HCT116 (cell line): ENCODE results near the gene SND1. TPM values are rescaled to one million over a fixed set of nuclear protein-coding genes. Genes with fewer than 3 reads are reported as not detected.

Experiments used
- ATAC-seq: fragments of 200-7000 bp; cut with Tn5 transposase; 2 replicates; pipeline ENCODE4 v1.9.1; 2020; ENCODE audit warnings: mild to moderate bottlenecking, moderate library complexity
- BruUV-seq: library from RNA; stranded (reverse); fragments of 400-500 nt; replicated peaks from 2 replicates; lab custom pipeline; 2021; lab: Mats Ljungman, UMichigan
- CTCF ChIA-PET: fragments of 300-600 bp; sonication (Branson Sonifier 250); formaldehyde crosslinking; loops from one replicate; lab custom pipeline; 2021; ENCODE audit warnings: antibody characterized with exemption; lab: Charles Lee
- POLR2A ChIA-PET: fragments of 300-600, 350-600 bp; sonication (Branson Sonifier 250); formaldehyde crosslinking; loops from one replicate; lab custom pipeline; 2021; ENCODE audit warnings: antibody characterized with exemption; lab: Charles Lee
- RAD21 ChIA-PET, 2 experiments: fragments of 300-600 bp; sonication (Branson Sonifier 250); formaldehyde crosslinking; loops; one replicate each; lab custom pipeline; 2023; ENCODE audit warnings: low total read pairs in 2 of 2; ENCODE audit not compliant: uncharacterized antibody in 2 of 2, unreplicated experiment in 2 of 2, low non-redundant PET in 1 of 2; lab: Charles Lee
- DNase-seq: peaks from one replicate; pipeline ENCODE4 v3.0.0-alpha.2; 2010; ENCODE audit warnings: low read depth, low spot score
- H2AFZ ChIP-seq: fragments of 200-600 bp; shearing (Covaris generic), sonication (generic); 2 replicates; pipeline ENCODE4 v1.6.1; 2017; ENCODE audit warnings: low read depth, mixed run types, mixed read lengths, antibody characterized with exemption, low read length; ENCODE audit not compliant: poor library complexity, severe bottlenecking
- H3K27ac ChIP-seq: 2 replicates; pipeline ENCODE4 v1.5.1; 2012; ENCODE audit warnings: low read depth, low read length
- H3K27me3 ChIP-seq: fragments of 200-600 bp; sonication (generic); 2 replicates; pipeline ENCODE4 v1.6.1; 2016; ENCODE audit warnings: mixed run types, low read length, mixed read lengths; ENCODE audit not compliant: insufficient read depth
- H3K36me3 ChIP-seq, 2 experiments: fragments of 200-500 bp in 1 of 2; fragments of 200-600 bp in 1 of 2; sonication (Bioruptor generic) in 1 of 2; sonication (generic) in 1 of 2; 2 replicates each; pipeline versions ENCODE4 v1.5.1 to v1.6.1; 2014 to 2016; ENCODE audit warnings: low read length in 2 of 2, inconsistent platforms in 1 of 2, mixed read lengths in 1 of 2, mixed run types in 1 of 2; ENCODE audit not compliant: insufficient read depth in 2 of 2, control insufficient read depth in 1 of 2
- H3K4me1 ChIP-seq, 2 experiments: fragments of 200-600 bp in 1 of 2; sonication (generic) in 1 of 2; 2 replicates each; pipeline versions ENCODE4 v1.5.1 to v1.6.1; 2012 to 2017; ENCODE audit warnings: low read length in 2 of 2, inconsistent platforms in 1 of 2, mild to moderate bottlenecking in 1 of 2, mixed read lengths in 1 of 2, mixed run types in 1 of 2, moderate library complexity in 1 of 2; ENCODE audit not compliant: insufficient read depth in 2 of 2, control insufficient read depth in 1 of 2
- H3K4me2 ChIP-seq: fragments of 200-600 bp; sonication (generic); 2 replicates; pipeline ENCODE4 v1.6.1; 2017; ENCODE audit warnings: mixed run types, low read length, mixed read lengths
- H3K4me3 ChIP-seq, 2 experiments: fragments of 200-600 bp in 1 of 2; sonication (generic) in 1 of 2; replicated peaks in 1 of 2; 2 replicates each; pipeline ENCODE4 v1.5.1; 2011 to 2016; ENCODE audit warnings: low read length in 2 of 2, control low read depth in 1 of 2, low read depth in 1 of 2, mild to moderate bottlenecking in 1 of 2, mixed read lengths in 1 of 2, mixed run types in 1 of 2
- H3K79me2 ChIP-seq: fragments of 200-600 bp; sonication (generic); 2 replicates; pipeline ENCODE4 v1.6.1; 2017; ENCODE audit warnings: mild to moderate bottlenecking, mixed run types, low read length, moderate library complexity, mixed read lengths; ENCODE audit not compliant: insufficient read depth
- H3K9ac ChIP-seq: fragments of 200-600 bp; sonication (generic); 2 replicates; pipeline ENCODE4 v1.6.1; 2016; ENCODE audit warnings: low read length, mixed read lengths
- H3K9me2 ChIP-seq: fragments of 200-600 bp; sonication (generic), shearing (Covaris generic); 2 replicates; pipeline ENCODE4 v1.6.1; 2017; ENCODE audit warnings: mixed run types, mild to moderate bottlenecking, moderate library complexity; ENCODE audit not compliant: insufficient read depth
- H3K9me3 ChIP-seq, 2 experiments: fragments of 200-500 bp in 1 of 2; fragments of 200-600 bp in 1 of 2; sonication (Bioruptor generic) in 1 of 2; sonication (generic) in 1 of 2; 2 replicates each; pipeline ENCODE4 v1.6.1; 2014 to 2017; ENCODE audit warnings: low read length in 2 of 2, mixed read lengths in 2 of 2, inconsistent platforms in 1 of 2, low read depth in 1 of 2, mild to moderate bottlenecking in 1 of 2, mixed run types in 1 of 2, moderate library complexity in 1 of 2; ENCODE audit not compliant: control insufficient read depth in 1 of 2, insufficient read depth in 1 of 2
- H4K20me1 ChIP-seq: fragments of 200-600 bp; sonication (generic), shearing (Covaris generic); 2 replicates; pipeline ENCODE4 v1.6.1; 2017; ENCODE audit warnings: mixed run types, mild to moderate bottlenecking, moderate library complexity; ENCODE audit not compliant: insufficient read depth
- CBX3 ChIP-seq: IDR thresholded peaks from 2 replicates; pipeline ENCODE4 v1.6.1; 2012; ENCODE audit warnings: low read depth
- CEBPB ChIP-seq: IDR thresholded peaks from 2 replicates; pipeline ENCODE4 v1.6.1; 2012; ENCODE audit warnings: low read depth
- EGR1 ChIP-seq: IDR thresholded peaks from 2 replicates; pipeline ENCODE4 v1.6.1; 2012; ENCODE audit warnings: low read depth
- EZH2phosphoT487 ChIP-seq: fragments of 200-600 bp; IDR thresholded peaks from 2 replicates; pipeline ENCODE4 v1.6.1; 2018; ENCODE audit warnings: antibody characterized with exemption, borderline replicate concordance
- JUND ChIP-seq: IDR thresholded peaks from 2 replicates; pipeline ENCODE4 v1.6.1; 2012
- POLR2A ChIP-seq: IDR thresholded peaks from 2 replicates; pipeline ENCODE4 v1.7.0; 2011; ENCODE audit warnings: borderline replicate concordance; ENCODE audit not compliant: insufficient read depth, insufficient read length; ENCODE audit errors: extremely low read depth
- POLR2AphosphoS5 ChIP-seq: IDR thresholded peaks from 2 replicates; pipeline ENCODE4 v1.6.1; 2011; ENCODE audit warnings: mild to moderate bottlenecking, low read depth, low read length, moderate library complexity
- RAD21 ChIP-seq: IDR thresholded peaks from 2 replicates; pipeline ENCODE4 v1.6.1; 2012; ENCODE audit warnings: low read depth, mild to moderate bottlenecking
- SIN3A ChIP-seq: IDR thresholded peaks from 2 replicates; pipeline ENCODE4 v1.6.1; 2012; ENCODE audit warnings: low read depth
- SP1 ChIP-seq: IDR thresholded peaks from 2 replicates; pipeline ENCODE4 v1.6.1; 2012; ENCODE audit warnings: low read depth
- SRF ChIP-seq: IDR thresholded peaks from 2 replicates; pipeline ENCODE4 v1.6.1; 2012; ENCODE audit warnings: low read depth
- TCF7L2 ChIP-seq: IDR thresholded peaks from 2 replicates; pipeline ENCODE4 v1.7.0; 2011; ENCODE audit warnings: borderline replicate concordance, inconsistent platforms; ENCODE audit not compliant: insufficient read depth, insufficient read length; ENCODE audit errors: extremely low read depth
- ZFX ChIP-seq: fragments of 450-650 bp; IDR thresholded peaks from 2 replicates; pipeline ENCODE4 v1.6.1; 2017
- ZNF274 ChIP-seq: fragments of 200-500 bp; sonication (Bioruptor generic); IDR thresholded peaks from 2 replicates; pipeline ENCODE4 v1.6.1; 2014; ENCODE audit warnings: mild to moderate bottlenecking, low read depth, low read length, inconsistent platforms
- intact Hi-C: fragments of 100-400 bp; cut with micrococcal nuclease; formaldehyde crosslinking; loops from 2 replicates; pipeline ENCODE4 v1.10.0; 2022
- total RNA-seq: library from RNA; stranded (reverse); gene quantifications from one replicate; pipeline ENCODE4 v1.2.1, GENCODE V29; 2021; ENCODE audit not compliant: unreplicated experiment
- TF ChIP-seq, protein P1 (sequence below): IDR thresholded peaks from 2 replicates; pipeline ENCODE4 v1.6.1; 2012
- TF ChIP-seq, protein P2 (sequence below): IDR thresholded peaks from 2 replicates; pipeline ENCODE4 v1.6.1; 2012; ENCODE audit warnings: low read depth
- TF ChIP-seq, protein P3 (sequence below), 3 experiments: fragments of 200-600 bp in 1 of 3; sonication (generic) in 1 of 3; IDR thresholded peaks in 2 of 3; conservative IDR thresholded peaks in 1 of 3; 2 replicates each; pipeline ENCODE4 v1.5.1; 2012 to 2017; ENCODE audit warnings: low read depth in 2 of 3, low read length in 2 of 3, antibody characterized with exemption in 1 of 3, borderline replicate concordance in 1 of 3, control low read depth in 1 of 3, mild to moderate bottlenecking in 1 of 3, mixed read lengths in 1 of 3, mixed run types in 1 of 3, moderate library complexity in 1 of 3; ENCODE audit not compliant: insufficient read depth in 1 of 3

SND1 gene
- total RNA-seq, 1 experiment from 2014 or later: 169 TPM

DNA sequence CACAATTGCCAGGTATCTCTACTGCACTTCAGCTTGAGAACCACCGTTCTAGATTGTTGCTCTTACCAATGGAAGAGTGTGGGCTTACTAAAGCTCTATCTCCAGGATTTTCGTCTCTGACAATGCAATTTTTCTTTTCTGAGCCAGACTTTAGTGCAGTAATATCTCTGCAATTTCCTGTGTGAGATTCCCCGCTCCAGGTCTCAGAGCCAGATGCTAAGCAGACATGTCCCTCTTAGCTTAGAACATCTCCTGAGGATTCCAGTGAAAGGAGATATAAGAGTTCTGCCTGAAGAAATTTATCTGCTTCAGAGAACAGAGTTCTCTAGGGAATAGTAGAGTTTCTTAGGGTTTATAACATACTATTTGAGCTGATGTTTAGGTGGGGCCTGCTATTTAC lies 82.0 kb downstream of the SND1 start:
- Histone ChIP-seq H3K27me3 (no peaks in the 10 kb centered on the region), H3K9ac (no peak overlapping the region), H3K4me1 (no peaks in the 10 kb centered on the region), H3K9me2 (no peaks in the 10 kb centered on the region), H3K4me3 (no peak overlapping the region), H3K9me3 (no peaks in the 10 kb centered on the region), H3K4me2 (no peak overlapping the region), H4K20me1 (peaks cover 2% of the 10 kb centered on the region; the same call in 1 of the 2 replicates), H3K79me2 (peaks cover 72% of the 10 kb centered on the region), H3K36me3 (peaks cover 0 to 4% of the 10 kb centered on the region in 2 experiments; a peak in 2 of 4 replicates), H3K27ac (no peak overlapping the region), H2AFZ (no peak overlapping the region)
- ChIA-PET POLR2A (no interaction called here), CTCF (no interaction called here), RAD21 (no interaction called here)
- intact Hi-C loops: no loop called here
- TF ChIP-seq CBX3: no peak
- TF ChIP-seq SIN3A: no peak
- TF ChIP-seq EZH2phosphoT487: no peak
- no peak for TF ChIP-seq POLR2AphosphoS5
- no peak for TF ChIP-seq JUND
- TF ChIP-seq, protein P1, sequence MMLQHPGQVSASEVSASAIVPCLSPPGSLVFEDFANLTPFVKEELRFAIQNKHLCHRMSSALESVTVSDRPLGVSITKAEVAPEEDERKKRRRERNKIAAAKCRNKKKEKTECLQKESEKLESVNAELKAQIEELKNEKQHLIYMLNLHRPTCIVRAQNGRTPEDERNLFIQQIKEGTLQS: no peak
- TF ChIP-seq EGR1: no peak
- BruUV-seq: no TSS peak
- ATAC-seq: no peak
- DNase-seq: no peak

DNA sequence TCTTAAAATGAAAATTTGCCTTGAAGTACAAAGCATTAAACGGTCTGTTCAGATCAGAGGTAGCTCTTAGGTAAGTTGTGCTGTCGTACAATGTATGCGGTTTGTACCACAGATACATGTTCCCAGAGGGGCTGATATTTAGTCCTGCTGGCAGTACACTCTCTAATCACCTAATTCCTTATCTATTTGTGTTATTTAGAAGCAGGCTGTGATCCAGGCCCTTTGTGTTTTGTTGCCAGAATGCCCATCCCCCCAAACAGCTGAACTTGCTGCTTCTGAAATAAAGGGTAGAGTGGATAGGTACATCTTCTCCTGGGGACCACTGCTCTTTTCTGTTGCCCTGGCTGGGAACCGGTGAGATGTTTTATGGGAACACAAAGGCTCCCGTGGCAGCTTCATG lies 84.5 kb downstream of the SND1 start:
- Histone ChIP-seq H3K79me2 (peaks cover 78% of the 10 kb centered on the region), H4K20me1 (peaks cover 4% of the 10 kb centered on the region; the same call in 1 of the 2 replicates), H3K9me3 (no peaks in the 10 kb centered on the region), H3K27ac (no peak overlapping the region), H3K4me2 (no peak overlapping the region), H3K4me1 (no peaks in the 10 kb centered on the region), H2AFZ (no peak overlapping the region), H3K4me3 (no peak overlapping the region), H3K36me3 (peaks cover 0 to 4% of the 10 kb centered on the region in 2 experiments; a peak in 2 of 4 replicates), H3K9ac (no peak overlapping the region), H3K27me3 (no peaks in the 10 kb centered on the region), H3K9me2 (no peaks in the 10 kb centered on the region)
- intact Hi-C loops: no loop called here
- ATAC-seq: no peak
- ChIA-PET RAD21 (no interaction called here), CTCF (no interaction called here), POLR2A (no interaction called here)
- DNase-seq: no peak
- BruUV-seq: no TSS peak
- TF ChIP-seq CBX3 (no peak), CEBPB (no peak), TCF7L2 (no peak), POLR2AphosphoS5 (no peak), RAD21 (no peak), SRF (no peak), SIN3A (no peak), EGR1 (no peak), POLR2A (no peak), SP1 (no peak), ZFX (no peak), EZH2phosphoT487 (no peak), ZNF274 (no peak)
- TF ChIP-seq, protein P2, sequence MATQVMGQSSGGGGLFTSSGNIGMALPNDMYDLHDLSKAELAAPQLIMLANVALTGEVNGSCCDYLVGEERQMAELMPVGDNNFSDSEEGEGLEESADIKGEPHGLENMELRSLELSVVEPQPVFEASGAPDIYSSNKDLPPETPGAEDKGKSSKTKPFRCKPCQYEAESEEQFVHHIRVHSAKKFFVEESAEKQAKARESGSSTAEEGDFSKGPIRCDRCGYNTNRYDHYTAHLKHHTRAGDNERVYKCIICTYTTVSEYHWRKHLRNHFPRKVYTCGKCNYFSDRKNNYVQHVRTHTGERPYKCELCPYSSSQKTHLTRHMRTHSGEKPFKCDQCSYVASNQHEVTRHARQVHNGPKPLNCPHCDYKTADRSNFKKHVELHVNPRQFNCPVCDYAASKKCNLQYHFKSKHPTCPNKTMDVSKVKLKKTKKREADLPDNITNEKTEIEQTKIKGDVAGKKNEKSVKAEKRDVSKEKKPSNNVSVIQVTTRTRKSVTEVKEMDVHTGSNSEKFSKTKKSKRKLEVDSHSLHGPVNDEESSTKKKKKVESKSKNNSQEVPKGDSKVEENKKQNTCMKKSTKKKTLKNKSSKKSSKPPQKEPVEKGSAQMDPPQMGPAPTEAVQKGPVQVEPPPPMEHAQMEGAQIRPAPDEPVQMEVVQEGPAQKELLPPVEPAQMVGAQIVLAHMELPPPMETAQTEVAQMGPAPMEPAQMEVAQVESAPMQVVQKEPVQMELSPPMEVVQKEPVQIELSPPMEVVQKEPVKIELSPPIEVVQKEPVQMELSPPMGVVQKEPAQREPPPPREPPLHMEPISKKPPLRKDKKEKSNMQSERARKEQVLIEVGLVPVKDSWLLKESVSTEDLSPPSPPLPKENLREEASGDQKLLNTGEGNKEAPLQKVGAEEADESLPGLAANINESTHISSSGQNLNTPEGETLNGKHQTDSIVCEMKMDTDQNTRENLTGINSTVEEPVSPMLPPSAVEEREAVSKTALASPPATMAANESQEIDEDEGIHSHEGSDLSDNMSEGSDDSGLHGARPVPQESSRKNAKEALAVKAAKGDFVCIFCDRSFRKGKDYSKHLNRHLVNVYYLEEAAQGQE: no peak
- TF ChIP-seq, protein P3, sequence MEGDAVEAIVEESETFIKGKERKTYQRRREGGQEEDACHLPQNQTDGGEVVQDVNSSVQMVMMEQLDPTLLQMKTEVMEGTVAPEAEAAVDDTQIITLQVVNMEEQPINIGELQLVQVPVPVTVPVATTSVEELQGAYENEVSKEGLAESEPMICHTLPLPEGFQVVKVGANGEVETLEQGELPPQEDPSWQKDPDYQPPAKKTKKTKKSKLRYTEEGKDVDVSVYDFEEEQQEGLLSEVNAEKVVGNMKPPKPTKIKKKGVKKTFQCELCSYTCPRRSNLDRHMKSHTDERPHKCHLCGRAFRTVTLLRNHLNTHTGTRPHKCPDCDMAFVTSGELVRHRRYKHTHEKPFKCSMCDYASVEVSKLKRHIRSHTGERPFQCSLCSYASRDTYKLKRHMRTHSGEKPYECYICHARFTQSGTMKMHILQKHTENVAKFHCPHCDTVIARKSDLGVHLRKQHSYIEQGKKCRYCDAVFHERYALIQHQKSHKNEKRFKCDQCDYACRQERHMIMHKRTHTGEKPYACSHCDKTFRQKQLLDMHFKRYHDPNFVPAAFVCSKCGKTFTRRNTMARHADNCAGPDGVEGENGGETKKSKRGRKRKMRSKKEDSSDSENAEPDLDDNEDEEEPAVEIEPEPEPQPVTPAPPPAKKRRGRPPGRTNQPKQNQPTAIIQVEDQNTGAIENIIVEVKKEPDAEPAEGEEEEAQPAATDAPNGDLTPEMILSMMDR (IDR thresholded peaks at IDR 0.05 in 2 of 3, conservative IDR thresholded peaks at IDR 0.05 in 1 of 3; ENCODE audit: borderline replicate concordance in 1 of 3, insufficient read depth in 1 of 3, low read depth in 2 of 3, low read length in 2 of 3): no peak
